ENCODE results near the gene PFDN2. TPM values are rescaled to one million over a fixed set of nuclear protein-coding genes. Genes with fewer than 3 reads are reported as not detected.

Gene PFDN2
- total RNA-seq, 1 donor from 2014 or later = 53.7 TPM

GRCh38 chr1:161061419-161061818 is 56.4 kb downstream of the PFDN2 start:
- no peak for DNase-seq (ENCODE audit: low read depth)

GRCh38 chr1:161059293-161059692 is 58.5 kb downstream of the PFDN2 start:
- no peak for DNase-seq (ENCODE audit: low read depth)

GRCh38 chr1:161054805-161055204 is 63.0 kb downstream of the PFDN2 start:
- DNase-seq (ENCODE audit: low read depth) = no peak

DNA sequence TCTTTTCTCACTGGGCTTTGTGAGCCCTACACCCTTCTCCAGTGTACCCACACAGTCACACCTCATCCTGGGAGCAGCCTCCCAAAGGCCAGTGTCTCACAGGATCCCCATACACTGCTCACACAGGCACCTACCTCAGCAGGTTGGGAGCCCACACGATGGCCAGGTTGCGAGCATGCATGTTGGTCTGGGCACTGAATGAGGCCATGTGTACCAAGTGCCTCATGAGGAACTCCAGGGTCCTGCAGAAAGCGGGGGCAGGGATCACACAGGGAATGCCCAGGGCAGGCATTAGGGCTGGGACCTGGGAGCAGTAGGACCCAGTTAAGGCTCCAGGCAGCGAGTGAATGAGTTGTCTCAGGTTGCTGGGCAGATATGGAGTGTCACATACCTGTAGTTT is 63.6 kb downstream of the PFDN2 start:
- no peak for DNase-seq (ENCODE audit: low read depth)

DNA sequence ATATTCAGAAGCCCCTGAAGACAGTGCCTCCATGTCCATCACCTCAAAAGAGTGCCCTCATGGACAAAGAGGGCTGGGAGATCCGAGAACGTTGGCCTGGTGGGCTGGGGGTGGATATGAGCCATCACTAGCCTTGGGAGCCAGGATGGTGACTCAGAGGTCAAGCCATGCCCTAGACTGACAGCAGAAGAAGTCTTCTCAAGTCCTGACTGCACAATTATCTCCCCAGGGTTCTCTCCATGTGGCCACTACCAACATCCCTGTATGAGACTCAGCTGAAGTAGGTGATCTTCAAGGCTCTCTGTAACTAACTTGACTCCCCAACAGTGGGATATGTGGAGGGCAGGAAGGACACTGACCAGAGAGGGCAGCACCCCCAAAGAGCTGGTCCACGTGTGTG is 64.9 kb downstream of the PFDN2 start:
- no peak for DNase-seq (ENCODE audit: low read depth)

- DNase-seq (ENCODE audit: low read depth) = no peak
These were observed 66.6 kb downstream of the PFDN2 start for GRCh38 chr1:161051219-161051618.

Other genes with a start within 250 kb of the PFDN2 start
- gene ITLN1, start 232.9 kb downstream of the PFDN2 start, total RNA-seq = not detected in 2 replicates
- gene ITLN2, start 163.2 kb downstream of the PFDN2 start, total RNA-seq = not detected in 2 replicates
- 3.2 and 10.4 TPM in 2 replicates for gene F11R, start 96.9 kb downstream of the PFDN2 start, total RNA-seq
- gene TSTD1, start 79.1 kb downstream of the PFDN2 start, total RNA-seq = 51.7 and 73.4 TPM in 2 replicates
- 58.0 and 73.3 TPM in 2 replicates for gene USF1, start 72.1 kb downstream of the PFDN2 start, total RNA-seq
- not detected in 2 replicates for gene ARHGAP30, start 48.1 kb downstream of the PFDN2 start, total RNA-seq
- 0.16 TPM in 1 of 2 replicates, not detected in the other for gene NECTIN4, start 28.5 kb downstream of the PFDN2 start, total RNA-seq
- 1.1 and 6.8 TPM in 2 replicates for gene KLHDC9, start 19.7 kb downstream of the PFDN2 start, total RNA-seq
- 23.6 TPM in 2 replicates for gene NIT1, start 68 bp upstream of the PFDN2 start, total RNA-seq
- 26.8 and 28.8 TPM in 2 replicates for gene DEDD, start 14.6 kb upstream of the PFDN2 start, total RNA-seq
- 67.2 and 78.5 TPM in 2 replicates for gene UFC1, start 35.9 kb upstream of the PFDN2 start, total RNA-seq
- 11.1 and 11.5 TPM in 2 replicates for gene USP21, start 41.5 kb upstream of the PFDN2 start, total RNA-seq
- 9.4 and 18.5 TPM in 2 replicates for gene PPOX, start 48.4 kb upstream of the PFDN2 start, total RNA-seq
- gene B4GALT3, start 59.5 kb upstream of the PFDN2 start, total RNA-seq = 32.8 and 34.3 TPM in 2 replicates
- gene ADAMTS4, start 81.0 kb upstream of the PFDN2 start, total RNA-seq = 19.7 and 22.4 TPM in 2 replicates
- 162 TPM in 2 replicates for gene NDUFS2, start 84.3 kb upstream of the PFDN2 start, total RNA-seq
- gene FCER1G, start 97.3 kb upstream of the PFDN2 start, total RNA-seq = not detected in 2 replicates
- not detected in 2 replicates for gene APOA2, start 105.6 kb upstream of the PFDN2 start, total RNA-seq
- 11.9 and 12.0 TPM in 2 replicates for gene TOMM40L, start 108.0 kb upstream of the PFDN2 start, total RNA-seq
- not detected in 2 replicates for gene NR1I3, start 120.2 kb upstream of the PFDN2 start, total RNA-seq
- gene PCP4L1, start 140.7 kb upstream of the PFDN2 start, total RNA-seq = not detected in 2 replicates
- 1.7 and 2.8 TPM in 2 replicates for gene MPZ, start 191.9 kb upstream of the PFDN2 start, total RNA-seq
- 17.8 and 40.5 TPM in 2 replicates for gene SDHC, start 196.3 kb upstream of the PFDN2 start, total RNA-seq
- not detected in 2 replicates for gene CFAP126, start 249.8 kb upstream of the PFDN2 start, total RNA-seq